SH-SY5Y (cell line): ENCODE results near the gene QTRT2.

Experiments used
- GATA2 ChIP-seq: IDR thresholded peaks from 2 replicates; pipeline ENCODE4 v1.6.1; 2011; ENCODE audit warnings: mild to moderate bottlenecking, low read depth, low read length
- GATA3 ChIP-seq: IDR thresholded peaks from 2 replicates; pipeline ENCODE4 v1.6.1; 2011; ENCODE audit warnings: low read depth, mild to moderate bottlenecking, low read length, moderate library complexity

DNA sequence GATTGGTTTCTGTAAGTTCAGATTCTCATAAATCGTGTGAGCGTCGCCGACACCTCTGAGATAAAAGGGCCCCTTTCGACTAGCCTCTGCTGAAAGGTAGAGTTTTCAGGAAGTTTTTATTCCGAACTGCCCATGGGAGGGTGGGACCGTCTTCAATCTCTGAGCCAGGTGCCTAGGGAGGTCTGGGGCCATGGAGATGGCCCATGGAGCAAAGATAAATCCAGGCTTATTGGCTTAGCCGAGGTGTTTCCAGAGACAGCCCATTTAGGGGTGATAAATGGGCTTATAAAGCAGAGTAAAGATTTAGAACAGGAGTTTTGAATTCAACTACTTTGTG is 442 bp downstream of the QTRT2 start:
- TF ChIP-seq GATA2 (no peak), GATA3 (no peak)
